Measurements from ENCODE around the gene MRTFA.

- TF ChIP-seq ZFP36 (IDR thresholded peaks at IDR 0.05; ENCODE audit: borderline replicate concordance, partially characterized antibody) (no peak), CTCF (IDR thresholded peaks at IDR 0.05) (no peak), RAD21 (conservative IDR thresholded peaks at IDR 0.05 in 1 of 2, IDR thresholded peaks at IDR 0.05 in 1 of 2) (no peak), MAX (IDR thresholded peaks at IDR 0.05) (no peak), POLR2A (IDR thresholded peaks at IDR 0.05; ENCODE audit: low read length) (no peak), KDM5A (IDR thresholded peaks at IDR 0.05) (no peak)
These were observed 207.0 kb downstream of the MRTFA start for GRCh38 chr22:40429481-40429880.

Measured in A549 (cell line).